Measurements from ENCODE around the gene ERBB4. TPM values are rescaled to one million over a fixed set of nuclear protein-coding genes. Genes with fewer than 3 reads are reported as not detected.

Gene ERBB4
- polyA plus RNA-seq, 4 donors = 2.2 to 63.3 (median 45.5) TPM

- DNase-seq (ENCODE audit: low read depth in 4 of 4, low spot score in 3 of 4) = no peak
These were observed 171.2 kb downstream of the ERBB4 start for GRCh38 chr2:212367431-212367830.

- DNase-seq (ENCODE audit: low read depth in 4 of 4, low spot score in 3 of 4) = no peak
These were observed 174.3 kb downstream of the ERBB4 start for GRCh38 chr2:212364112-212364985.

- DNase-seq (ENCODE audit: low read depth in 4 of 4, low spot score in 3 of 4) = no peak
These were observed 177.3 kb downstream of the ERBB4 start for GRCh38 chr2:212361174-212361756.

GRCh38 chr2:212360068-212360460, 178.5 kb downstream of the ERBB4 start:
- DNase-seq (ENCODE audit: low read depth in 4 of 4, low spot score in 3 of 4) = no peak

- DNase-seq (ENCODE audit: low read depth in 4 of 4, low spot score in 3 of 4) = no peak
These were observed 179.1 kb downstream of the ERBB4 start for GRCh38 chr2:212359425-212360067.

GRCh38 chr2:212357606-212358005, 181.0 kb downstream of the ERBB4 start:
- no peak for DNase-seq (ENCODE audit: low read depth in 4 of 4, low spot score in 3 of 4)

- no peak for DNase-seq (ENCODE audit: low read depth in 4 of 4, low spot score in 3 of 4)
These were observed 184.2 kb downstream of the ERBB4 start for GRCh38 chr2:212354382-212354781.

- DNase-seq (ENCODE audit: low read depth in 4 of 4, low spot score in 3 of 4) = no peak
These were observed 190.1 kb downstream of the ERBB4 start for GRCh38 chr2:212348501-212348900.

- DNase-seq (ENCODE audit: low read depth in 4 of 4, low spot score in 3 of 4) = no peak
These were observed 191.7 kb downstream of the ERBB4 start for GRCh38 chr2:212346865-212347264.

- no peak for DNase-seq (ENCODE audit: low read depth in 4 of 4, low spot score in 3 of 4)
These were observed 192.6 kb downstream of the ERBB4 start for GRCh38 chr2:212345966-212346365.

- no peak for DNase-seq (ENCODE audit: low read depth in 4 of 4, low spot score in 3 of 4)
These were observed 194.5 kb downstream of the ERBB4 start for GRCh38 chr2:212344131-212344530.

- DNase-seq (ENCODE audit: low read depth in 4 of 4, low spot score in 3 of 4) = no peak
These were observed 195.4 kb downstream of the ERBB4 start for GRCh38 chr2:212343167-212343566.

- DNase-seq (ENCODE audit: low read depth in 4 of 4, low spot score in 3 of 4) = no peak
These were observed 200.9 kb downstream of the ERBB4 start for GRCh38 chr2:212337486-212338343.

GRCh38 chr2:212337036-212337435, 201.6 kb downstream of the ERBB4 start:
- DNase-seq (ENCODE audit: low read depth in 4 of 4, low spot score in 3 of 4) = no peak

- DNase-seq (ENCODE audit: low read depth in 4 of 4, low spot score in 3 of 4) = no peak
These were observed 208.3 kb downstream of the ERBB4 start for GRCh38 chr2:212330263-212330662.

- DNase-seq (ENCODE audit: low read depth in 4 of 4, low spot score in 3 of 4) = no peak
These were observed 209.7 kb downstream of the ERBB4 start for GRCh38 chr2:212328712-212329496.

- DNase-seq (ENCODE audit: low read depth in 4 of 4, low spot score in 3 of 4) = no peak
These were observed 210.5 kb downstream of the ERBB4 start for GRCh38 chr2:212328136-212328535.

GRCh38 chr2:212327171-212327809, 211.3 kb downstream of the ERBB4 start:
- DNase-seq (ENCODE audit: low read depth in 4 of 4, low spot score in 3 of 4) = no peak

- no peak for DNase-seq (ENCODE audit: low read depth in 4 of 4, low spot score in 3 of 4)
These were observed 220.0 kb downstream of the ERBB4 start for GRCh38 chr2:212318636-212319035.

Data from left renal pelvis (tissue), 4 donors.